Gastrocnemius medialis (tissue), 4 donors: Measurements from ENCODE around the gene OPN4.

Experiments used
- POLR2A ChIP-seq, 2 donors: fragments of 450-650 bp; IDR thresholded peaks; one replicate each; pipeline ENCODE4 v1.6.1; 2017; ENCODE audit warnings: antibody characterized with exemption in 2 of 2, mild to moderate bottlenecking in 2 of 2, moderate library complexity in 2 of 2
- TF ChIP-seq, protein P1 (sequence below), 5 experiments: fragments of 450-650 bp in 3 of 5; fragments of 200-600 bp in 2 of 5; sonication (generic) in 2 of 5; IDR thresholded peaks in 4 of 5; conservative IDR thresholded peaks in 1 of 5; 1 replicate in 4 of 5; 2 replicates in 1 of 5; pipeline ENCODE4 v1.5.1; 2016 to 2019; ENCODE audit warnings: antibody characterized with exemption in 5 of 5, mild to moderate bottlenecking in 3 of 5, moderate library complexity in 3 of 5

DNA sequence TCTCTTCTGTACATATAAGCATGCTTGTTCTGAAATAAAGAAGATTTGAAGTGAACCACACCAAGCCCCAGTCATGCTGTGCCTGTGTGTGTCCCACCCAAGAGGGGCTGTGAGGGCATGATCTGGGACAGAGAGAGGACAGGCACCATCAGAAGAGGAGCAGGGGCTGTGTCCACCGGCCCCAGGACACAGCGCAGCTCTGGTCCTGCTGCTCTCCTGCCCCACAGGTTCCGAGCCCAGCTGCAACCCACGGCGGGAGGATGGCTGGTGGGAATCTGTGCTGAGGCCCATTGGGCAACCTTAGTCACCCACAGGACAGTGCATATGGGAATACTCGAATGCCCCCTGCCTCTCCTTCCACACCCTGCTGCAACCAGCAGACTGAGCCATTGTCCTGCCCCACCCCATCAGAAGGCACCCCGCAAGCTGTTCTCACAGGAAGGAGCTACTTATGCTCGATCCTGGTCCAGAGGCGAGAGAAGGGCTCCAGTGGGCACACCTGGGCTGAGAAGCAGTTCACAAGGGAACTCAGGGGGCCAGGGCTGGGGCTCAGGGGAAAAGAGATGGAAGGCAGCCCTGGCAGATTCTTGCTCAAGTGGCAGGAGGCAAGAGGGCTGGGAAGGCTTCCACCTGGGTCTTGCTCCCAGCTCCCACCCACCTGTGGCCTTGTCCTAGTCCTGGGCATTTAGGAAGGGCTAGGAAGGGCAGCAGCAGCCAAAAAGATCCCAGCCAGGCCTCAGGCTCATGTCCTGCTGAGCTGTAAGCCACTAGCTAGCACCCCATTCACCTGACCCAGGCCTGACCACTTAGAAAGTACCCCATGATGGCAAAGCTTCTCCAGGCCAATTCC, 45.9 kb downstream of the OPN4 start:
- TF ChIP-seq, protein P1, sequence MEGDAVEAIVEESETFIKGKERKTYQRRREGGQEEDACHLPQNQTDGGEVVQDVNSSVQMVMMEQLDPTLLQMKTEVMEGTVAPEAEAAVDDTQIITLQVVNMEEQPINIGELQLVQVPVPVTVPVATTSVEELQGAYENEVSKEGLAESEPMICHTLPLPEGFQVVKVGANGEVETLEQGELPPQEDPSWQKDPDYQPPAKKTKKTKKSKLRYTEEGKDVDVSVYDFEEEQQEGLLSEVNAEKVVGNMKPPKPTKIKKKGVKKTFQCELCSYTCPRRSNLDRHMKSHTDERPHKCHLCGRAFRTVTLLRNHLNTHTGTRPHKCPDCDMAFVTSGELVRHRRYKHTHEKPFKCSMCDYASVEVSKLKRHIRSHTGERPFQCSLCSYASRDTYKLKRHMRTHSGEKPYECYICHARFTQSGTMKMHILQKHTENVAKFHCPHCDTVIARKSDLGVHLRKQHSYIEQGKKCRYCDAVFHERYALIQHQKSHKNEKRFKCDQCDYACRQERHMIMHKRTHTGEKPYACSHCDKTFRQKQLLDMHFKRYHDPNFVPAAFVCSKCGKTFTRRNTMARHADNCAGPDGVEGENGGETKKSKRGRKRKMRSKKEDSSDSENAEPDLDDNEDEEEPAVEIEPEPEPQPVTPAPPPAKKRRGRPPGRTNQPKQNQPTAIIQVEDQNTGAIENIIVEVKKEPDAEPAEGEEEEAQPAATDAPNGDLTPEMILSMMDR (IDR thresholded peaks at IDR 0.05 in 4 of 5, conservative IDR thresholded peaks at IDR 0.05 in 1 of 5) = no peak
- no peak for TF ChIP-seq POLR2A (IDR thresholded peaks at IDR 0.05)
